Hepatocyte (in vitro differentiated cells): ENCODE data around the gene PTPN9.
"Not testable (repeated sequence)": the region's sequence is repeated elsewhere in the genome, so short reads cannot be mapped to it uniquely, and the experiment has no call there.

ENCODE experiments used
- EZH2 ChIP-seq: fragments of 200-600 bp; sonication (generic); IDR thresholded peaks from 2 replicates; pipeline ENCODE4 v1.6.1; 2016; ENCODE audit warnings: antibody characterized with exemption, mild to moderate bottlenecking, borderline replicate concordance
- TF ChIP-seq, protein P1 (sequence below): fragments of 200-600 bp; sonication (generic); IDR thresholded peaks from 2 replicates; pipeline ENCODE4 v1.5.1; 2016; ENCODE audit warnings: antibody characterized with exemption, mild to moderate bottlenecking; ENCODE audit not compliant: poor library complexity

DNA sequence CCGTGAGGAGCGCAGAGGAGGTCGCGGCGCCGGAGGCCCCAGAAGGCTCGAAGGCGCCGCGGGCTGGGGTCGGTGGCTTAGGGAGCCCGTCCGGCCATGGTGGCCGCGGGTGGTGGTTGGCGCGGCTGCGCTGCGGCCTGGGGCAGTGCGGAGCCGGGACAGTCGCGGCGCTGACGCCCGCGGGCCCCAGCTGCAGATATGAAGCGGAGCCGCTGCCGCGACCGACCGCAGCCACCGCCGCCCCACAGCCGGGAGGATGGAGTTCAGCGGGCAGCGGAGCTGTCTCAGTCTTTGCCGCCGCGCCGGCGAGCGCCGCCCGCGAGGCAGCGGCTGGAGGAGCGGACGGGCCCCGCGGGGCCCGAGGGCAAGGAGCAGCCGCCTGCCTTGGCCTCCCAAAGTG, 98.7 kb downstream of the PTPN9 start:
- TF ChIP-seq, protein P1, sequence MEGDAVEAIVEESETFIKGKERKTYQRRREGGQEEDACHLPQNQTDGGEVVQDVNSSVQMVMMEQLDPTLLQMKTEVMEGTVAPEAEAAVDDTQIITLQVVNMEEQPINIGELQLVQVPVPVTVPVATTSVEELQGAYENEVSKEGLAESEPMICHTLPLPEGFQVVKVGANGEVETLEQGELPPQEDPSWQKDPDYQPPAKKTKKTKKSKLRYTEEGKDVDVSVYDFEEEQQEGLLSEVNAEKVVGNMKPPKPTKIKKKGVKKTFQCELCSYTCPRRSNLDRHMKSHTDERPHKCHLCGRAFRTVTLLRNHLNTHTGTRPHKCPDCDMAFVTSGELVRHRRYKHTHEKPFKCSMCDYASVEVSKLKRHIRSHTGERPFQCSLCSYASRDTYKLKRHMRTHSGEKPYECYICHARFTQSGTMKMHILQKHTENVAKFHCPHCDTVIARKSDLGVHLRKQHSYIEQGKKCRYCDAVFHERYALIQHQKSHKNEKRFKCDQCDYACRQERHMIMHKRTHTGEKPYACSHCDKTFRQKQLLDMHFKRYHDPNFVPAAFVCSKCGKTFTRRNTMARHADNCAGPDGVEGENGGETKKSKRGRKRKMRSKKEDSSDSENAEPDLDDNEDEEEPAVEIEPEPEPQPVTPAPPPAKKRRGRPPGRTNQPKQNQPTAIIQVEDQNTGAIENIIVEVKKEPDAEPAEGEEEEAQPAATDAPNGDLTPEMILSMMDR = not testable (repeated sequence)
- TF ChIP-seq EZH2 = not testable (repeated sequence)
